ENCODE data around the gene ADPRHL1.

The ADPRHL1 gene

DNA sequence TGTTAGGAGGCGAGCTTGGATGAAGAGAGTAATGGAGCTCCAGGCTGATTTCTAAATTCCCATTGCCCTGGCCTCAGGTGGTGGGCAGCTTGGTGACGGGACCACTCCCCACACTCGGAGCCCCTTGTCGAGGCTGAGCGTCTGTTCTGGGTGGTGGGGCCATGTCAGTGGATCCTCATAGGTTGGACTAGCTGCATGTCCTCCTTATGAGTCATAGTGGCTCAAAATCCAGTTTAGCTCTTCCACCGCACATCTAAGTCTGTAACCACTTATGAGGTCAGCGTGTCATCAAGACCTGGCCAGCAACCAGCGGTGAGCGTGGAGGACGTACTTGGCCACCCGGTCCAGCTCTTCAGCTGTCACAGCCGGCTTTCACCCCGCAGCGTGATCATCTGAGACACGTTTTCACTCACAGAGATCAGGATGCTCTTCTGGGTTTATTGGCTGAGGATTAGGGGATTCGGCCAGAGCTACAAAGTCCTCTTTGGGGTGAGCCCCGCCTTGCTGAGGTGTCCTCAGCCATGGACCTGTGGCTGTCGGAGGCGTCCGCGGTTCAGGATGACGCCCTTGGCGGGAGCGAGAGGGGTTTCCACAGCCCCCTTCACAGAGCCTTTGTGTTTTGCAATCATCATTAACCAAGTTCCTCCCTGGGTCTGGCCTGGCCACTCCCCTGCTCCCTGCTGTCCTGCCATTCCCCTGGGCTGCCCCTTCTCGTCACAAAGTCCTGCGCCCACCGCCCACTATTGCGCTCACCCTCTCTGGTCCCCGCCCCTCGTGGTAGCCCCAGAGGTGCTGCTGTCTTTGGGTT is 41.9 kb downstream of the ADPRHL1 start:
- no peaks in the 10 kb centered on the region for H3K4me1 ChIP-seq (ENCODE audit: low read length)
- peaks cover 72% of the 10 kb centered on the region for H3K27me3 ChIP-seq (replicated peaks; ENCODE audit: insufficient read depth, low read length)
- TF ChIP-seq, protein P1, sequence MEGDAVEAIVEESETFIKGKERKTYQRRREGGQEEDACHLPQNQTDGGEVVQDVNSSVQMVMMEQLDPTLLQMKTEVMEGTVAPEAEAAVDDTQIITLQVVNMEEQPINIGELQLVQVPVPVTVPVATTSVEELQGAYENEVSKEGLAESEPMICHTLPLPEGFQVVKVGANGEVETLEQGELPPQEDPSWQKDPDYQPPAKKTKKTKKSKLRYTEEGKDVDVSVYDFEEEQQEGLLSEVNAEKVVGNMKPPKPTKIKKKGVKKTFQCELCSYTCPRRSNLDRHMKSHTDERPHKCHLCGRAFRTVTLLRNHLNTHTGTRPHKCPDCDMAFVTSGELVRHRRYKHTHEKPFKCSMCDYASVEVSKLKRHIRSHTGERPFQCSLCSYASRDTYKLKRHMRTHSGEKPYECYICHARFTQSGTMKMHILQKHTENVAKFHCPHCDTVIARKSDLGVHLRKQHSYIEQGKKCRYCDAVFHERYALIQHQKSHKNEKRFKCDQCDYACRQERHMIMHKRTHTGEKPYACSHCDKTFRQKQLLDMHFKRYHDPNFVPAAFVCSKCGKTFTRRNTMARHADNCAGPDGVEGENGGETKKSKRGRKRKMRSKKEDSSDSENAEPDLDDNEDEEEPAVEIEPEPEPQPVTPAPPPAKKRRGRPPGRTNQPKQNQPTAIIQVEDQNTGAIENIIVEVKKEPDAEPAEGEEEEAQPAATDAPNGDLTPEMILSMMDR (IDR thresholded peaks at IDR 0.05; ENCODE audit: low read length) = no peak
- TF ChIP-seq EZH2phosphoT487 (IDR thresholded peaks at IDR 0.05; ENCODE audit: low read length) (no peak), EZH2 (optimal IDR thresholded peaks at IDR 0.05; ENCODE audit: low read depth, low read length) (no peak)
- no peaks in the 10 kb centered on the region for H3K36me3 ChIP-seq (replicated peaks; ENCODE audit: insufficient read depth, low read length)
- no peak for DNase-seq
- H3K9me2 ChIP-seq (replicated peaks; ENCODE audit: insufficient read depth, low read length) = no peaks in the 10 kb centered on the region
- H3F3A ChIP-seq (ENCODE audit: insufficient read depth, low read length) = no peaks in the 10 kb centered on the region
- no peak overlapping the region for H3K4me3 ChIP-seq (ENCODE audit: low read length)
- H3K4me2 ChIP-seq (ENCODE audit: low read depth, low read length) = no peak overlapping the region
- no peak overlapping the region for H3K9ac ChIP-seq (ENCODE audit: low read length)
- no peaks in the 10 kb centered on the region for H3K79me2 ChIP-seq (ENCODE audit: low read length)
- no peak overlapping the region for H2AFZ ChIP-seq (ENCODE audit: low read length)
- no peak overlapping the region for H3K27ac ChIP-seq (ENCODE audit: low read length)
- no peaks in the 10 kb centered on the region for H4K20me1 ChIP-seq (ENCODE audit: insufficient read depth, low read length)
- H3K9me3 ChIP-seq (replicated peaks; ENCODE audit: insufficient read depth, low read length) = no peaks in the 10 kb centered on the region

DNA sequence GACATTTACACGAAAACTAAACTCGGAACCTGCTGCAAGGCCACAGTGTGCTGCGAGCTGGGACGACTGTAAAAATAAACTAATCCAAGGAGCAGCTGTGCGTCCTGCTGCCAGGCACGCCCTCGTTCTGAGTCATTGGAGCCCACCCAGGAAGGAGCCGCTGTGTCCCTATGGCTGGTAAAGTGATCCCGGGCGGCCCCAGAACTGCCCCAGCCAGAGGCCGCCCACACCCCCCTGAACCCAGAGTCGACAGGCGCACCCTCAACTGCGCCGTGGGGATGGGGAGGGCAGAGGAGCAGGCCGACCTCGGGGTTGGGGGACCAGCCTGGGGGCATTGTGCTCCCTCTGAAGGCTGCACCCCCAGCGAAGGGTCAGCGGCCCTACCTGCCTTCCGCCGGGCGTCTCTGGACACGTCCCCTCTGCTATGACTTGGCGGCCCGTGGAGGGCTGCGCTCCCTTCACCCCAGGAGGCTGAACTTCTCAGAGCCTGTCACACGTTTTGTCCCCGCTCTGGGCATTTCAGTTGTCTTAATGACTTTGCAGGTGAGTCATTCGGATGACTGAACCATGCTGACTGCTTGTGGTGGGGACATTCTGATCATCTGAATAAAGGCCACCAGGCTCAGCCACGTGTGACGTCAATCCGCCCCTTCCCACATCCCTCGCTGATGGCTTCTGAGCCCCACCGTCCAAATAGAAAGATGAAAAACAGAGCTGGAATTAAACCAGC is 42.7 kb downstream of the ADPRHL1 start:
- Histone ChIP-seq H3F3A (ENCODE audit: insufficient read depth, low read length) (no peaks in the 10 kb centered on the region), H3K27me3 (replicated peaks; ENCODE audit: insufficient read depth, low read length) (peaks cover 72% of the 10 kb centered on the region), H3K27ac (ENCODE audit: low read length) (no peak overlapping the region), H3K4me1 (ENCODE audit: low read length) (no peaks in the 10 kb centered on the region), H3K4me2 (ENCODE audit: low read depth, low read length) (no peak overlapping the region), H3K9ac (ENCODE audit: low read length) (no peak overlapping the region), H4K20me1 (ENCODE audit: insufficient read depth, low read length) (no peaks in the 10 kb centered on the region), H3K4me3 (ENCODE audit: low read length) (no peak overlapping the region), H3K9me2 (replicated peaks; ENCODE audit: insufficient read depth, low read length) (no peaks in the 10 kb centered on the region), H3K79me2 (ENCODE audit: low read length) (no peaks in the 10 kb centered on the region), H2AFZ (ENCODE audit: low read length) (no peak overlapping the region), H3K36me3 (replicated peaks; ENCODE audit: insufficient read depth, low read length) (no peaks in the 10 kb centered on the region), H3K9me3 (replicated peaks; ENCODE audit: insufficient read depth, low read length) (no peaks in the 10 kb centered on the region)
- TF ChIP-seq EZH2phosphoT487 (IDR thresholded peaks at IDR 0.05; ENCODE audit: low read length) = no peak
- TF ChIP-seq, protein P1 (IDR thresholded peaks at IDR 0.05; ENCODE audit: low read length) = no peak
- TF ChIP-seq EZH2 (optimal IDR thresholded peaks at IDR 0.05; ENCODE audit: low read depth, low read length) = no peak
- DNase-seq = no peak

DNA sequence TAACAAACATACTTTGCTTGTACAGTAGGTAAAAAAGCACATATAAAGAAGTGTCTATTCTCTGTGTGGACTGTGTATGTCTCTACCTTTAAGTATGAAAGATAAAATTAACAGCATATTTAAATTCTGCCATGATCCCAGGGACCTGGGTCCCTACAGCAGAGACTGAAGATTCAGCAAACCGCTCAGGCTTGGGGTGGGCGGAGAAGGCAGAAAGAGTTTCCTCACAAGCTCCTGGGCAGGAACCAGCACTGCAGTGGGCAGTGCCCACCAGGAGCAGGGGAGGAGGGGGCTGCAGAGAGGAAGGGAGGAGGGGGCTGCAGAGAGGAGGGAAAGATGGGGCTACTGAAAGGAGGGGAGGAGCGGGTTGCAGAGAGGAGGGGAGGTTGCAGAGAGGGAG is 44.7 kb downstream of the ADPRHL1 start:
- TF ChIP-seq, protein P1 (IDR thresholded peaks at IDR 0.05; ENCODE audit: low read length) = no peak
- TF ChIP-seq EZH2 (optimal IDR thresholded peaks at IDR 0.05; ENCODE audit: low read depth, low read length) (no peak), EZH2phosphoT487 (IDR thresholded peaks at IDR 0.05; ENCODE audit: low read length) (no peak)

More for the DNA sequence above, 44.7 kb downstream of the ADPRHL1 start:
- Histone ChIP-seq H3K4me2 (ENCODE audit: low read depth, low read length) (no peak overlapping the region), H3K27me3 (replicated peaks; ENCODE audit: insufficient read depth, low read length) (peaks cover 85% of the 10 kb centered on the region), H2AFZ (ENCODE audit: low read length) (no peak overlapping the region), H3K4me1 (ENCODE audit: low read length) (no peaks in the 10 kb centered on the region), H3F3A (ENCODE audit: insufficient read depth, low read length) (no peaks in the 10 kb centered on the region), H3K4me3 (ENCODE audit: low read length) (no peak overlapping the region), H4K20me1 (ENCODE audit: insufficient read depth, low read length) (no peaks in the 10 kb centered on the region), H3K79me2 (ENCODE audit: low read length) (no peaks in the 10 kb centered on the region), H3K9me3 (replicated peaks; ENCODE audit: insufficient read depth, low read length) (no peaks in the 10 kb centered on the region), H3K9me2 (replicated peaks; ENCODE audit: insufficient read depth, low read length) (no peaks in the 10 kb centered on the region), H3K9ac (ENCODE audit: low read length) (no peak overlapping the region), H3K36me3 (replicated peaks; ENCODE audit: insufficient read depth, low read length) (no peaks in the 10 kb centered on the region), H3K27ac (ENCODE audit: low read length) (no peak overlapping the region)
- no peak for DNase-seq

Measured in MM.1S (cell line).